Activated naive CD4-positive, alpha-beta T cell treated with anti-CD3 and anti-CD28 coated beads, Interleukin-2, amount 10 ng/mL, durations not matched to agents 7 days and 5 days (primary cell): ENCODE data around the gene FAP.

ENCODE experiments used
- CTCF ChIA-PET: fragments of 350-600 bp; sonication (Branson Sonifier 250); formaldehyde crosslinking; loops from one replicate; lab custom pipeline; 2021; ENCODE audit warnings: antibody characterized with exemption; lab: Charles Lee
- DNase-seq: peaks from one replicate; pipeline ENCODE4 v3.0.0-alpha.2; 2020
- H3K27ac Mint-ChIP-seq: one replicate; pipeline ENCODE4 v1.8.0; 2021; ENCODE audit warnings: mild to moderate bottlenecking, moderate library complexity, mixed read lengths
- H3K27me3 Mint-ChIP-seq: one replicate; pipeline ENCODE4 v1.8.0; 2021; ENCODE audit warnings: mild to moderate bottlenecking, mixed read lengths
- H3K36me3 Mint-ChIP-seq: one replicate; pipeline ENCODE4 v1.8.0; 2021; ENCODE audit warnings: mixed read lengths
- H3K4me1 Mint-ChIP-seq: one replicate; pipeline ENCODE4 v1.8.0; 2021; ENCODE audit warnings: mixed read lengths
- H3K4me3 Mint-ChIP-seq: one replicate; pipeline ENCODE4 v1.8.0; 2021; ENCODE audit warnings: mild to moderate bottlenecking, moderate library complexity, mixed read lengths
- H3K9me3 Mint-ChIP-seq: one replicate; pipeline ENCODE4 v1.8.0; 2021; ENCODE audit warnings: mixed read lengths

The FAP gene

GRCh38 chr2:162197069-162197825 is 46.0 kb downstream of the FAP start:
- H3K27me3 Mint-ChIP-seq = peaks cover 25% of the 10 kb centered on the region
- CTCF ChIA-PET = no interaction called here
- H3K27ac Mint-ChIP-seq = no peak overlapping the region
- H3K4me1 Mint-ChIP-seq = no peaks in the 10 kb centered on the region
- H3K36me3 Mint-ChIP-seq = no peaks in the 10 kb centered on the region
- H3K9me3 Mint-ChIP-seq = no peaks in the 10 kb centered on the region
- H3K4me3 Mint-ChIP-seq = no peak overlapping the region
- DNase-seq = no peak

- CTCF ChIA-PET = no interaction called here
- Mint-ChIP-seq H3K27ac (no peak overlapping the region), H3K4me1 (no peaks in the 10 kb centered on the region), H3K27me3 (peaks cover 28% of the 10 kb centered on the region), H3K4me3 (no peak overlapping the region), H3K9me3 (no peaks in the 10 kb centered on the region), H3K36me3 (no peaks in the 10 kb centered on the region)
- no peak for DNase-seq
Observed at GRCh38 chr2:162196638-162197037, 46.6 kb downstream of the FAP start.

GRCh38 chr2:162188451-162188850 is 54.8 kb downstream of the FAP start:
- Mint-ChIP-seq H3K27ac (no peak overlapping the region), H3K36me3 (no peaks in the 10 kb centered on the region), H3K27me3 (peaks cover 11% of the 10 kb centered on the region), H3K9me3 (no peaks in the 10 kb centered on the region), H3K4me1 (no peaks in the 10 kb centered on the region), H3K4me3 (no peak overlapping the region)
- CTCF ChIA-PET = interaction anchor here (2.7 kb wide), 1 partner anchor 33 kb away, joined by 9 read pairs; no protein-coding TSS in a partner anchor
- DNase-seq = no peak

GRCh38 chr2:162185541-162186232 is 57.6 kb downstream of the FAP start:
- H3K27ac Mint-ChIP-seq = no peak overlapping the region
- H3K27me3 Mint-ChIP-seq = no peaks in the 10 kb centered on the region
- no peaks in the 10 kb centered on the region for H3K36me3 Mint-ChIP-seq
- H3K9me3 Mint-ChIP-seq = no peaks in the 10 kb centered on the region
- CTCF ChIA-PET = interaction anchor here (1.1 to 1.3 kb wide), 3 partner anchors 9 to 35 kb away, joined by 3 to 5 read pairs (median 3); no protein-coding TSS in a partner anchor
- no peak overlapping the region for H3K4me3 Mint-ChIP-seq
- H3K4me1 Mint-ChIP-seq = no peaks in the 10 kb centered on the region
- DNase-seq = no peak

GRCh38 chr2:162184821-162185450 is 58.3 kb downstream of the FAP start:
- CTCF ChIA-PET = interaction anchor here (1.0 kb wide), 1 partner anchor 36 kb away, joined by 3 read pairs; no protein-coding TSS in a partner anchor
- H3K27me3 Mint-ChIP-seq = no peaks in the 10 kb centered on the region
- no peaks in the 10 kb centered on the region for H3K36me3 Mint-ChIP-seq
- H3K27ac Mint-ChIP-seq = no peak overlapping the region
- no peaks in the 10 kb centered on the region for H3K9me3 Mint-ChIP-seq
- H3K4me1 Mint-ChIP-seq = no peaks in the 10 kb centered on the region
- H3K4me3 Mint-ChIP-seq = no peak overlapping the region
- no peak for DNase-seq

- Mint-ChIP-seq H3K4me1 (no peaks in the 10 kb centered on the region), H3K27ac (no peak overlapping the region), H3K27me3 (no peaks in the 10 kb centered on the region), H3K4me3 (no peak overlapping the region), H3K9me3 (no peaks in the 10 kb centered on the region), H3K36me3 (no peaks in the 10 kb centered on the region)
- no peak for DNase-seq
- CTCF ChIA-PET = interaction anchor here (1.0 kb wide), 1 partner anchor 36 kb away, joined by 3 read pairs; no protein-coding TSS in a partner anchor
Observed at GRCh38 chr2:162184359-162184758, 58.9 kb downstream of the FAP start.

GRCh38 chr2:162182395-162182794 is 60.9 kb downstream of the FAP start:
- Mint-ChIP-seq H3K27ac (no peak overlapping the region), H3K4me3 (no peak overlapping the region), H3K27me3 (no peaks in the 10 kb centered on the region), H3K36me3 (no peaks in the 10 kb centered on the region), H3K4me1 (no peaks in the 10 kb centered on the region), H3K9me3 (no peaks in the 10 kb centered on the region)
- DNase-seq = no peak
- CTCF ChIA-PET = no interaction called here

- Mint-ChIP-seq H3K36me3 (no peaks in the 10 kb centered on the region), H3K9me3 (no peaks in the 10 kb centered on the region), H3K4me3 (no peak overlapping the region), H3K4me1 (no peaks in the 10 kb centered on the region), H3K27me3 (peaks cover 9% of the 10 kb centered on the region), H3K27ac (no peak overlapping the region)
- no peak for DNase-seq
- CTCF ChIA-PET = no interaction called here
Observed at GRCh38 chr2:162177301-162177700, 65.9 kb downstream of the FAP start.

- Mint-ChIP-seq H3K4me1 (no peaks in the 10 kb centered on the region), H3K27me3 (peaks cover 9% of the 10 kb centered on the region), H3K4me3 (no peak overlapping the region), H3K27ac (no peak overlapping the region), H3K9me3 (no peaks in the 10 kb centered on the region), H3K36me3 (no peaks in the 10 kb centered on the region)
- CTCF ChIA-PET = interaction anchor here (1.0 kb wide), 1 partner anchor 23 kb away, joined by 3 read pairs; the partner anchor contains the start of gene GCG
- no peak for DNase-seq
Observed at GRCh38 chr2:162175714-162176113, 67.5 kb downstream of the FAP start.

- H3K4me3 Mint-ChIP-seq = no peak overlapping the region
- no peaks in the 10 kb centered on the region for H3K9me3 Mint-ChIP-seq
- no peaks in the 10 kb centered on the region for H3K4me1 Mint-ChIP-seq
- H3K27me3 Mint-ChIP-seq = peaks cover 10% of the 10 kb centered on the region
- H3K36me3 Mint-ChIP-seq = no peaks in the 10 kb centered on the region
- H3K27ac Mint-ChIP-seq = no peak overlapping the region
- CTCF ChIA-PET = no interaction called here
- DNase-seq = no peak
Observed at GRCh38 chr2:162174746-162175145, 68.5 kb downstream of the FAP start.

GRCh38 chr2:162172802-162173370 is 70.4 kb downstream of the FAP start:
- Mint-ChIP-seq H3K27ac (no peak overlapping the region), H3K27me3 (peaks cover 17% of the 10 kb centered on the region), H3K4me3 (no peak overlapping the region), H3K4me1 (no peaks in the 10 kb centered on the region), H3K36me3 (no peaks in the 10 kb centered on the region), H3K9me3 (no peaks in the 10 kb centered on the region)
- no peak for DNase-seq
- CTCF ChIA-PET = no interaction called here

- CTCF ChIA-PET = interaction anchor here (0.7 to 1.7 kb wide), 3 partner anchors 13 to 54 kb away, joined by 3 to 9 read pairs (median 4); no protein-coding TSS in a partner anchor
- DNase-seq = no peak
- Mint-ChIP-seq H3K4me3 (no peak overlapping the region), H3K27me3 (peaks cover 15% of the 10 kb centered on the region), H3K36me3 (no peaks in the 10 kb centered on the region), H3K4me1 (no peaks in the 10 kb centered on the region), H3K9me3 (no peaks in the 10 kb centered on the region), H3K27ac (no peak overlapping the region)
Observed at GRCh38 chr2:162166745-162167144, 76.5 kb downstream of the FAP start.

GRCh38 chr2:162166174-162166573 is 77.1 kb downstream of the FAP start:
- CTCF ChIA-PET = interaction anchor here (1.6 to 1.7 kb wide), 2 partner anchors 13 to 55 kb away, joined by 4 to 9 read pairs; no protein-coding TSS in a partner anchor

GRCh38 chr2:162164802-162165201 is 78.4 kb downstream of the FAP start:
- CTCF ChIA-PET = interaction anchor here (1.7 kb wide), 1 partner anchor 11 kb away, joined by 9 read pairs; no protein-coding TSS in a partner anchor
- Mint-ChIP-seq H3K9me3 (no peaks in the 10 kb centered on the region), H3K27me3 (peaks cover 17% of the 10 kb centered on the region), H3K27ac (no peak overlapping the region), H3K4me3 (no peak overlapping the region), H3K36me3 (no peaks in the 10 kb centered on the region), H3K4me1 (no peaks in the 10 kb centered on the region)
- DNase-seq = no peak

More at GRCh38 chr2:162166174-162166573, 77.1 kb downstream of the FAP start:
- no peak for DNase-seq
- no peaks in the 10 kb centered on the region for H3K9me3 Mint-ChIP-seq
- no peak overlapping the region for H3K4me3 Mint-ChIP-seq
- no peaks in the 10 kb centered on the region for H3K4me1 Mint-ChIP-seq
- H3K27ac Mint-ChIP-seq = no peak overlapping the region
- no peaks in the 10 kb centered on the region for H3K36me3 Mint-ChIP-seq
- H3K27me3 Mint-ChIP-seq = peaks cover 15% of the 10 kb centered on the region
